ENCODE measurements around the gene ACTN1.
A peak's percentile ranks its signal among the peaks of the same experiment; 100 is the strongest.

The ACTN1 gene

DNA sequence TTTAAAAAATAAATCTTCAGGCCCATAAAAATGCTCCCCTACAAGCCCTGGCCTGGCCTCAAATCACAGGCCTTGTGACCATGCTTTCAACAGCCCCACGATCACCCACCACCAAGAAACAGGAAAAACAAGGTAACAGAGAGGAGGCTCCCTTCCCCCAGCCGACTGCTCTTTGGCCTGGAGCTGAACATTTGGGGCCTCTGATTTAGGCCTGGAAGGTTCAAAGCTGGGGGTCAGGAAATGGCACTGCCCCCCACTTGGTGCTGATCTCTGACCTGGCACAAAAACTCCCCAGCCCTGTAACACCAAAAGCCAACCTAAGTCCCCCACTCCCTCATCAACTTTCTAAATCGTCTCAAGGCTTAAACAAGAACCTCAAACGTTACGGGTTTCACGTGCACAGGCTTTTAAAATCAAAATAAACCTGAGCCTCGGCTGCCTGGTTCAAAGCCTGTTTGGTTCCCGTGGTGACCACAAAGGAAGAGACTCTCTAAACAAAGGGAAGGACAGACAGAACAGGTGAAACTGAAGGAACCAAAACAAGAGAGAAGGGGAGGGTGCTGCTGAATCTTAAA, 9.0 kb downstream of the ACTN1 start:
- Histone ChIP-seq H2BK12ac (ENCODE audit: low read length in 2 of 2) (no peak overlapping the region), H3K23ac (ENCODE audit: low read length in 2 of 2) (no peak overlapping the region), H4K8ac (ENCODE audit: low read length) (no peak overlapping the region), H3K18ac (ENCODE audit: low read depth in 1 of 2, low read length in 2 of 2) (peak overlapping the region in 1 of 2 experiments; percentile 51), H3K9ac (ENCODE audit: low read length) (no peak overlapping the region), H4K91ac (ENCODE audit: low read length) (no peak overlapping the region), H2BK15ac (ENCODE audit: low read depth, poor library complexity, severe bottlenecking) (no peak overlapping the region), H2AK5ac (ENCODE audit: low read length, severe bottlenecking) (no peak overlapping the region), H3K27ac (ENCODE audit: low read length, poor library complexity, severe bottlenecking) (no peak overlapping the region), H3K4ac (ENCODE audit: low read depth in 1 of 2, low read length in 2 of 2) (peak overlapping the region in 1 of 2 experiments; percentile 35), H3K4me3 (ENCODE audit: insufficient read depth in 1 of 2, low read depth in 1 of 2, low read length in 2 of 2) (no peak overlapping the region), H2BK5ac (ENCODE audit: low read depth, low read length, poor library complexity, severe bottlenecking) (no peak overlapping the region), H3K27me3 (ENCODE audit: control insufficient read depth in 1 of 2, insufficient read depth in 1 of 2, low read length in 2 of 2) (no peaks in the 10 kb centered on the region), H3K14ac (ENCODE audit: low read length in 2 of 2) (no peak overlapping the region), H2AFZ (ENCODE audit: low read depth, low read length) (no peak overlapping the region), H3K79me1 (replicated peaks; ENCODE audit: low read length, poor library complexity, severe bottlenecking) (no peaks in the 10 kb centered on the region), H3K4me1 (ENCODE audit: control insufficient read depth, insufficient read depth, low read depth, low read length) (peaks cover 56% of the 10 kb centered on the region), H3K9me3 (ENCODE audit: control insufficient read depth, low read length) (no peaks in the 10 kb centered on the region), H3K4me2 (ENCODE audit: low read length, poor library complexity, severe bottlenecking) (no peak overlapping the region), H3K36me3 (ENCODE audit: control insufficient read depth in 1 of 2, insufficient read depth in 2 of 2, low read depth in 1 of 2, low read length in 2 of 2) (peaks cover 47 to 63% of the 10 kb centered on the region in 2 experiments), H2BK120ac (ENCODE audit: low read depth, low read length) (no peak overlapping the region)
- WGBS = 32% methylated on average over 8 of the region's 8 CpGs
- no peak for DNase-seq

- no peak overlapping the region for H3K14ac ChIP-seq (ENCODE audit: low read length in 2 of 2)
- H2AK5ac ChIP-seq (ENCODE audit: low read length, severe bottlenecking) = no peak overlapping the region
- no peak overlapping the region for H2BK5ac ChIP-seq (ENCODE audit: low read depth, low read length, poor library complexity, severe bottlenecking)
- no peaks in the 10 kb centered on the region for H3K9me3 ChIP-seq (ENCODE audit: control insufficient read depth, low read length)
- no peak for DNase-seq
- no peak overlapping the region for H3K9ac ChIP-seq (ENCODE audit: low read length)
- peaks cover 54% of the 10 kb centered on the region for H3K4me1 ChIP-seq (ENCODE audit: control insufficient read depth, insufficient read depth, low read depth, low read length)
- no peak overlapping the region for H3K27ac ChIP-seq (ENCODE audit: low read length, poor library complexity, severe bottlenecking)
- H4K91ac ChIP-seq (ENCODE audit: low read length) = no peak overlapping the region
- H3K36me3 ChIP-seq (ENCODE audit: control insufficient read depth in 1 of 2, insufficient read depth in 2 of 2, low read depth in 1 of 2, low read length in 2 of 2) = peaks cover 41 to 62% of the 10 kb centered on the region in 2 experiments
- no peak overlapping the region for H3K4me3 ChIP-seq (ENCODE audit: insufficient read depth in 1 of 2, low read depth in 1 of 2, low read length in 2 of 2)
- H2BK120ac ChIP-seq (ENCODE audit: low read depth, low read length) = no peak overlapping the region
- no peaks in the 10 kb centered on the region for H3K79me1 ChIP-seq (replicated peaks; ENCODE audit: low read length, poor library complexity, severe bottlenecking)
- H2AFZ ChIP-seq (ENCODE audit: low read depth, low read length) = no peak overlapping the region
- H3K18ac ChIP-seq (ENCODE audit: low read depth in 1 of 2, low read length in 2 of 2) = no peak overlapping the region
- H3K4ac ChIP-seq (ENCODE audit: low read depth in 1 of 2, low read length in 2 of 2) = no peak overlapping the region
- no peaks in the 10 kb centered on the region for H3K27me3 ChIP-seq (ENCODE audit: control insufficient read depth in 1 of 2, insufficient read depth in 1 of 2, low read length in 2 of 2)
- no peak overlapping the region for H4K8ac ChIP-seq (ENCODE audit: low read length)
- 75% methylated on average over 12 of the region's 12 CpGs for WGBS
- no peak overlapping the region for H3K4me2 ChIP-seq (ENCODE audit: low read length, poor library complexity, severe bottlenecking)
- no peak overlapping the region for H2BK12ac ChIP-seq (ENCODE audit: low read length in 2 of 2)
- no peak overlapping the region for H3K23ac ChIP-seq (ENCODE audit: low read length in 2 of 2)
- H2BK15ac ChIP-seq (ENCODE audit: low read depth, poor library complexity, severe bottlenecking) = no peak overlapping the region
These were observed 9.6 kb downstream of the ACTN1 start for GRCh38 chr14:68969278-68970033.

DNA sequence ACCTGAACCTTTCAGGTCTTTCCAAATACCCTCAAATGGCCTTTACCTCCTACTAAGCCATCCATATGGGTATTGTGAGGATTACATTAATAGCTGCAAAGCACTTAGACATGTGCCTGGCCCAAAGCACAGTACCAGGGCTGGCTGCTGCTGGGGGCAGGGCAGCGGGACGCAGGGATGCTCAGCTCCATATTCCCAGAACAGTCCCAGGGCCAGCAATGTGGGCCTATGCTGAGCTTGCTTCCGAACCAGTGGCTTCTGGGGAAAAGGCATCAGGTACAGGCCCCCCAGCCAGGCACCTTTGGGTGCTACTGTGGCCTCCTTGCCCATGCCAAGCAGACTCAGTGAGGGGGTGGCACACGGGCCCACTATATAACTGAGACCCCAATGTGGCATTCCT, 10.4 kb downstream of the ACTN1 start:
- H3K4me2 ChIP-seq (ENCODE audit: low read length, poor library complexity, severe bottlenecking) = no peak overlapping the region
- H2AK5ac ChIP-seq (ENCODE audit: low read length, severe bottlenecking) = no peak overlapping the region
- no peak overlapping the region for H3K14ac ChIP-seq (ENCODE audit: low read length in 2 of 2)
- H3K27ac ChIP-seq (ENCODE audit: low read length, poor library complexity, severe bottlenecking) = no peak overlapping the region
- no peak for DNase-seq
- no peaks in the 10 kb centered on the region for H3K9me3 ChIP-seq (ENCODE audit: control insufficient read depth, low read length)
- no peak overlapping the region for H3K23ac ChIP-seq (ENCODE audit: low read length in 2 of 2)
- no peak overlapping the region for H2AFZ ChIP-seq (ENCODE audit: low read depth, low read length)
- H3K18ac ChIP-seq (ENCODE audit: low read depth in 1 of 2, low read length in 2 of 2) = no peak overlapping the region
- H2BK15ac ChIP-seq (ENCODE audit: low read depth, poor library complexity, severe bottlenecking) = peak overlapping the region; percentile 44
- H4K8ac ChIP-seq (ENCODE audit: low read length) = no peak overlapping the region
- H3K9ac ChIP-seq (ENCODE audit: low read length) = no peak overlapping the region
- WGBS = 97% methylated on average over 3 of the region's 4 CpGs
- no peak overlapping the region for H2BK5ac ChIP-seq (ENCODE audit: low read depth, low read length, poor library complexity, severe bottlenecking)
- H2BK120ac ChIP-seq (ENCODE audit: low read depth, low read length) = no peak overlapping the region
- H3K36me3 ChIP-seq (ENCODE audit: control insufficient read depth in 1 of 2, insufficient read depth in 2 of 2, low read depth in 1 of 2, low read length in 2 of 2) = peaks cover 37 to 61% of the 10 kb centered on the region in 2 experiments
- no peaks in the 10 kb centered on the region for H3K27me3 ChIP-seq (ENCODE audit: control insufficient read depth in 1 of 2, insufficient read depth in 1 of 2, low read length in 2 of 2)
- no peak overlapping the region for H3K4me3 ChIP-seq (ENCODE audit: insufficient read depth in 1 of 2, low read depth in 1 of 2, low read length in 2 of 2)
- peak overlapping the region in 1 of 2 experiments; percentile 37 for H2BK12ac ChIP-seq (ENCODE audit: low read length in 2 of 2)
- H3K79me1 ChIP-seq (replicated peaks; ENCODE audit: low read length, poor library complexity, severe bottlenecking) = no peaks in the 10 kb centered on the region
- H3K4me1 ChIP-seq (ENCODE audit: control insufficient read depth, insufficient read depth, low read depth, low read length) = peaks cover 53% of the 10 kb centered on the region
- H4K91ac ChIP-seq (ENCODE audit: low read length) = no peak overlapping the region
- H3K4ac ChIP-seq (ENCODE audit: low read depth in 1 of 2, low read length in 2 of 2) = no peak overlapping the region

GRCh38 chr14:68968051-68968450, 11.1 kb downstream of the ACTN1 start:
- no peak overlapping the region for H3K27ac ChIP-seq (ENCODE audit: low read length, poor library complexity, severe bottlenecking)
- peaks cover 30 to 55% of the 10 kb centered on the region in 2 experiments for H3K36me3 ChIP-seq (ENCODE audit: control insufficient read depth in 1 of 2, insufficient read depth in 2 of 2, low read depth in 1 of 2, low read length in 2 of 2)
- H3K4me3 ChIP-seq (ENCODE audit: insufficient read depth in 1 of 2, low read depth in 1 of 2, low read length in 2 of 2) = no peak overlapping the region
- no peak overlapping the region for H2BK15ac ChIP-seq (ENCODE audit: low read depth, poor library complexity, severe bottlenecking)
- no peaks in the 10 kb centered on the region for H3K79me1 ChIP-seq (replicated peaks; ENCODE audit: low read length, poor library complexity, severe bottlenecking)
- no peak overlapping the region for H4K8ac ChIP-seq (ENCODE audit: low read length)
- H2BK12ac ChIP-seq (ENCODE audit: low read length in 2 of 2) = peak overlapping the region in 1 of 2 experiments; percentile 17
- H3K18ac ChIP-seq (ENCODE audit: low read depth in 1 of 2, low read length in 2 of 2) = peak overlapping the region in 1 of 2 experiments; percentile 54
- DNase-seq = no peak
- no peak overlapping the region for H3K4ac ChIP-seq (ENCODE audit: low read depth in 1 of 2, low read length in 2 of 2)
- 95% methylated on average over 8 of the region's 8 CpGs for WGBS
- H3K9me3 ChIP-seq (ENCODE audit: control insufficient read depth, low read length) = no peaks in the 10 kb centered on the region
- H3K4me2 ChIP-seq (ENCODE audit: low read length, poor library complexity, severe bottlenecking) = no peak overlapping the region
- H3K4me1 ChIP-seq (ENCODE audit: control insufficient read depth, insufficient read depth, low read depth, low read length) = peaks cover 53% of the 10 kb centered on the region
- no peak overlapping the region for H2AK5ac ChIP-seq (ENCODE audit: low read length, severe bottlenecking)
- H3K14ac ChIP-seq (ENCODE audit: low read length in 2 of 2) = no peak overlapping the region
- H2AFZ ChIP-seq (ENCODE audit: low read depth, low read length) = no peak overlapping the region
- H2BK5ac ChIP-seq (ENCODE audit: low read depth, low read length, poor library complexity, severe bottlenecking) = no peak overlapping the region
- no peaks in the 10 kb centered on the region for H3K27me3 ChIP-seq (ENCODE audit: control insufficient read depth in 1 of 2, insufficient read depth in 1 of 2, low read length in 2 of 2)
- no peak overlapping the region for H3K9ac ChIP-seq (ENCODE audit: low read length)
- no peak overlapping the region for H4K91ac ChIP-seq (ENCODE audit: low read length)
- H3K23ac ChIP-seq (ENCODE audit: low read length in 2 of 2) = peak overlapping the region in 1 of 2 experiments; percentile 37
- no peak overlapping the region for H2BK120ac ChIP-seq (ENCODE audit: low read depth, low read length)
